ENCODE results near the gene CYRIA. TPM values are rescaled to one million over a fixed set of nuclear protein-coding genes. Genes with fewer than 3 reads are reported as not detected.
A peak's percentile ranks its signal among the peaks of the same experiment; 100 is the strongest.

Gene CYRIA
- total RNA-seq, 1 donor, result 0.43 TPM

- DNase-seq (ENCODE audit: low read depth), result peak; percentile 51
- H3K4me3 ChIP-seq (ENCODE audit: low read depth, low read length), result no peak overlapping the region
- no peak for TF ChIP-seq CTCF (IDR thresholded peaks at IDR 0.05; ENCODE audit: insufficient read depth, low read depth, low read length)
Measured at GRCh38 chr2:16640867-16641266, 24.8 kb downstream of the CYRIA start.

GRCh38 chr2:16640001-16640700, 25.5 kb downstream of the CYRIA start:
- no peak for TF ChIP-seq CTCF (IDR thresholded peaks at IDR 0.05; ENCODE audit: insufficient read depth, low read depth, low read length)
- no peak for DNase-seq (ENCODE audit: low read depth)
- H3K4me3 ChIP-seq (ENCODE audit: low read depth, low read length), result no peak overlapping the region

GRCh38 chr2:16639431-16639830, 26.2 kb downstream of the CYRIA start:
- H3K4me3 ChIP-seq (ENCODE audit: low read depth, low read length), result no peak overlapping the region
- no peak for DNase-seq (ENCODE audit: low read depth)
- TF ChIP-seq CTCF (IDR thresholded peaks at IDR 0.05; ENCODE audit: insufficient read depth, low read depth, low read length), result no peak

GRCh38 chr2:16638946-16639345, 26.7 kb downstream of the CYRIA start:
- DNase-seq (ENCODE audit: low read depth), result no peak
- no peak for TF ChIP-seq CTCF (IDR thresholded peaks at IDR 0.05; ENCODE audit: insufficient read depth, low read depth, low read length)
- H3K4me3 ChIP-seq (ENCODE audit: low read depth, low read length), result no peak overlapping the region

GRCh38 chr2:16637304-16637703, 28.3 kb downstream of the CYRIA start:
- DNase-seq (ENCODE audit: low read depth), result no peak
- H3K4me3 ChIP-seq (ENCODE audit: low read depth, low read length), result no peak overlapping the region

GRCh38 chr2:16635791-16636699, 29.6 kb downstream of the CYRIA start:
- H3K4me3 ChIP-seq (ENCODE audit: low read depth, low read length), result no peak overlapping the region
- no peak for DNase-seq (ENCODE audit: low read depth)
- no peak for TF ChIP-seq CTCF (IDR thresholded peaks at IDR 0.05; ENCODE audit: insufficient read depth, low read depth, low read length)

More at GRCh38 chr2:16637304-16637703, 28.3 kb downstream of the CYRIA start:
- TF ChIP-seq CTCF (IDR thresholded peaks at IDR 0.05; ENCODE audit: insufficient read depth, low read depth, low read length), result no peak

Data from fibroblast of villous mesenchyme (primary cell).